CD4-positive, alpha-beta T cell treated with Interferon alpha-2 for 1 hour (primary cell): ENCODE results near the gene HCAR2.
"Not testable (repeated sequence)": the region's sequence is repeated elsewhere in the genome, so short reads cannot be mapped to it uniquely, and the experiment has no call there.

Experiments
- DNase-seq, 2 donors: peaks; one replicate each; pipeline ENCODE4 v3.0.0-alpha.2; 2020 to 2022

The HCAR2 gene

GRCh38 chr12:122715211-122715610, 12.1 kb upstream of the HCAR2 start:
- DNase-seq: not testable (repeated sequence)

DNA sequence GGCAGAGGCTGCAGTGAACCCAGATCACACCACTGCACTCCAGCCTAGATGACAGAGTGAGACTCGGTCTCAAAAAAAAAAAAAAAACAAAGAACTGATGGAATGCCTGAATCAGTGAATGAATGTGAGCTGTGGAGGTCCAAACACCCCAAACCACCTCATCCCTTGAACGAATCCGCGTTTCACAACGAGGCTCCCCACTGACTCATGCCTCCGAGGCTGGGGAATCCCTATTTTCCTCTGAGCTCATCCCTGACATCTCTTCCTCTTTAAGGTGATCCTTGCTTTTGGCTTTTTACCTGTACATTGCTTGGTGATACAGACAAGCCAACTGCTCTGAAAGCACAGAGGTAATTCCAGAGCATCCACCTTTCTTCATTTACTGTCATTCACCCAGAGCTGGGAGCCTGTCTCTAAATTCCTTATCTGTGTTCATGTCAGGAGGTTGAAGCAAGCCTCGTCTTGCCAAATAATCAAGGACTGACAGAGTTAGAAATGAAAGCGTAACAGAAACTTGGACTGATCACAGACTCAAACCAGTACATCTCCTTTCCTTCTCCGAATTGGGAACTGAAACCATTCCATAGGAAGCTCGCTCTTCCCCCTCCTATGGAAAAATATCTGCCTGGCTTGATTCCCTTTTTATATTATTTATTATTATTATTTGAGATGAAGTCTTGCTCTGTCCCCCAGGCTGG, 10.5 kb upstream of the HCAR2 start:
- DNase-seq: not testable (repeated sequence)

DNA sequence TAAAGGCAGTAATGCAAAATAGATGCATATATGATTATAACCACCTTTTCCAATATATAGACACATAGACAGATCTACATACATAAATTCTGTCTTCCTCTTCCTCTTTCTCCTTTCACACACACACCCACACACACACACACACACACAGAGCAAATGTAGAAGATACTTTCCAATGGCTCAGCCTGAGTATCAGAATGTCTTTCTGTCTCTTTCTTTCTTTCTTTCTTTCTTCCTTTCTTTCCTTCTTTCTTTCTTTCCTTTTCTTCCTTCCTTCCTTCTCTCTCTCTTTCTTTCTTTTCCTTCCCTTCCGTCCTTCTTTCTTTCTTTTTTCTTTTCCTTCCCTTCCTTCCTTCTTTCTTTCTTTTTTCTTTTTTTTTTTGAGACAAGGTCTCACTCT, 8.1 kb upstream of the HCAR2 start:
- peak in 1 of 2 donors; percentile 43 for DNase-seq

DNA sequence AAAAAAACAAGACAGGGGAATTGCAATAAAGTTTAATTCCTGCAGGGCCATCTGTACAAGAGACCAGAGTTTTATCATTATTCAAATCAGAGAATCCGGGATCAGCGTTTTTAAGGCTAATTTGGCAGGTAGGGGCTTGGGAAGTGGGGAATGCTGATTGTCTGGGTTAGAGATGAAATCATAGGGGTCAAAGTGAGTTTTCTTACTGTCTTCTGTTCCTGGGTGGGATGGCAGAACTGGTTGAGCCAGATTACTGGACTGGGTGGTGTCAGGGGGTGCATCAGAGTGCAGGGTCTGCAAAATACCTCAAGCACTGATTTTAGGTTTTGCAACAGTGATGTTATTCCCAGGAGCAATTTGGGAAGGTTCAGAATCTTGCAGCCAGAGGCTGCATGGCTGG, 7.2 kb upstream of the HCAR2 start:
- DNase-seq: not testable (repeated sequence)

DNA sequence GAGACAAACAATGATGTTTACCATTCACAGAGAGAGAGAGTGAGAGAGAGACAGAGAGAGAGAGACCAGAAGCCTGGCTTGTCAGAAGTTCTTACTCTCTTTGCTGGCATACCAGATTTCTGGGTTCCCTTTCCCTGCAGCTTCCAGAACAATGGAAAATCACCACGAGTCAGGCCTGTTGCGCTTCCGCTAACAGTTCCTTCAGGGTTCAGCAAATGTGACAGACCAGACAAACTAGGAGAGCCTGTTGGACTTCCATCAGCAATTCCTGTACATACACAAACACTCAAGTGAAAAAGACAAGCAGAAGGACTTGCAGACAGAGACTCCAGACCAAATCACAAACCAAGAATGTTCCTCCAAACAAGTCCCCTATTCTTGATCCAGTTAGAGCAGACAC, 6.1 kb upstream of the HCAR2 start:
- not testable (repeated sequence) for DNase-seq

DNA sequence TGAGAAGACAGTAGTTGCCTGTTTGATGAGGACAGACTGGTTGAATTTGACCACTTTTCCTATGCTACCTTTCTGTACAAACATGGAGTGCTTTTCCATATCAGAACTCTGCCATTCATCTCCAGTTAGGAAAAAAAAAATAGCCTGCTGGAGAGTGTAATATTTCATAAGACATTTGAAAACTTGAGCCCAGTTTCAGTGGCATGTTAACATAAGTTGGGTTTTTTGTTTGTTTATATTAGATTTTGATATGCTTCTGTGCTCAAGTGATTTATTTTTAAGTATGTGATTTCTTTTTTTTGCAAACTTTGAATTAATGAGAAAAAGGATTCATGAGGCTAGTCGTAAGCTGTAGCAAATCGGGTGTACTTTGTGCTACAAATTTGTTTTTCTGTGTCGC, 684 bp upstream of the HCAR2 start:
- not testable (repeated sequence) for DNase-seq

DNA sequence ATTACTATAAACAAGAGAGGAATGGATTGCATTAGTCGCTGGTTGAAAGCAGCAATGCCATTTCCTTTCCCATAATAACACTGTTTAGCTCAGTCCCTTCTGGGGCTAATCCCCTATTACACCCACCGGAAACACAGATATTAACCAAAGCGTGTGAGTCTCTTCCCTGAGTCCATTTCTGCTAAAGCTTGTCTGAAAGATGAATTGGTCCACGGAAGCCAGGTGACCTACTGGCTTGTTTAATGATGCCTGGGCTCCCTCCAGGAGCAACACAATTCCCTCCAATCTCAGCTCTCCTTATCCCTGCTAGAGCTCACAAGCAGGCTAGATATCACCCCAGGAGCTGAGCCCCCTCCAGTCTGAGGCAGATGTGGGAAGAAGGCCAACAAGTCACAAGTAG, 1.7 kb downstream of the HCAR2 start:
- not testable (repeated sequence) for DNase-seq

GRCh38 chr12:122700038-122700710, 3.0 kb downstream of the HCAR2 start:
- not testable (repeated sequence) for DNase-seq

DNA sequence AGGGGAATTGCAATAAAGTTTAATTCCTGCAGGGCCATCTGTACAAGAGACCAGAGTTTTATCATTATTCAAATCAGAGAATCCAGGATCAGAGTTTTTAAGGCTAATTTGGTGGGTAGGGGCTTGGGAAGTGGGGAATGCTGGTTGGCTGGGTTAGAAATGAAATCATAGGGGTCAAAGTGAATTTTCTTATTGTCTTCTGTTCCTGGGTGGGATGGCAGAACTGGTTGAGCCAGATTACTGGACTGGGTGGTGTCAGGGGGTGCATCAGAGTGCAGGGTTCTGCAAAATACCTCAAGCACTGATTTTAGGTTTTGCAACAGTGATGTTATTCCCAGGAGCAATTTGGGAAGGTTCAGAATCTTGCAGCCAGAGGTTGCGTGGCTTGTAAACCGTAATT, 6.2 kb downstream of the HCAR2 start:
- DNase-seq: not testable (repeated sequence)

- DNase-seq: no peak
Observed at GRCh38 chr12:122691566-122691965, 11.6 kb downstream of the HCAR2 start.

- DNase-seq: no peak
Observed at GRCh38 chr12:122688291-122688690, 14.9 kb downstream of the HCAR2 start.

- no peak for DNase-seq
Observed at GRCh38 chr12:122687086-122687485, 16.1 kb downstream of the HCAR2 start.

- no peak for DNase-seq
Observed at GRCh38 chr12:122686538-122686937, 16.6 kb downstream of the HCAR2 start.

DNA sequence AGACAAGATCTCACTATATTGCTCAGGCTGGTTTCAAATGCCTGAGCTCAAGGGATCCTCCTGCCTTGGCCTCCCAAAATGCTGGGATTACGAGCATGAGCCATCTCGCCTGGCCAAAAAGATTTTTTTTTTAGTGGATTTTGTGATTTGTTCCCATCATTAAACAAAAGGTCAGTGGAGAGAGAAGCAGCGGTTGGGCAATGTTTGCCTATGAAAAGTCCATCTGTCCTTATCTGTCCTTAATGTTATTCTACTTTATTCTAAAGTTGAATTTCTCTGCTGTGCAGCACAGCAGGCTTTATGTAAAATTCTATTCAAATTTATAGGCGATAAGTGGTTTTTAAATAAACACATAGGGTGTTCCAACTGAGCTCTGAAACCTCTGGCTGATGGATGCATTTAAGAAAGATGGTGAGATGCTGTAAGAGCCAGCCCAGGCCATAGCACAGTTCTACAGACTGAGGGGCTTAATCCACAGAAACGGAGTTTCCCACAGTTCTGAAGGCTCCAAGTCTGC, 18.8 kb downstream of the HCAR2 start:
- DNase-seq: no peak

DNA sequence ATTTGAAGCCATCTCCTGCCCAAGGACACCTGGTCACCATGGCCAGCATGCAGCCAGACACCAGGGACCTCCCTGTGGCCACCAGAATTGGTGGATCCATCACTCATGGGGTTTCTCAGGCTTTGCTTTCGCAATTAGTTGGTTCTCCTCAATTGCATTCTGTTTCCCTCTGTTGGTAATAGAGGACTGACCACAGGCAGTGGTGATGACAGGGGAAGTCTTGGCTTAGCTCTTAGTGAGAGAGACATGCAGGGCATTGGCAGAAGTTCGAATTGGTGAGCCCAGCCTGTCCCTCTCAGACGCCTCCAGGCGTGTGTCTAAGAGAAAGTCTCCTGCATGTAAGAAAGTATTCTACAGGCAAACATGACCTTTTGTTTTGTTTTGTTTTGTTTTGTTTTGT, 21.3 kb downstream of the HCAR2 start:
- peak in 1 of 2 donors; percentile 31 for DNase-seq

DNA sequence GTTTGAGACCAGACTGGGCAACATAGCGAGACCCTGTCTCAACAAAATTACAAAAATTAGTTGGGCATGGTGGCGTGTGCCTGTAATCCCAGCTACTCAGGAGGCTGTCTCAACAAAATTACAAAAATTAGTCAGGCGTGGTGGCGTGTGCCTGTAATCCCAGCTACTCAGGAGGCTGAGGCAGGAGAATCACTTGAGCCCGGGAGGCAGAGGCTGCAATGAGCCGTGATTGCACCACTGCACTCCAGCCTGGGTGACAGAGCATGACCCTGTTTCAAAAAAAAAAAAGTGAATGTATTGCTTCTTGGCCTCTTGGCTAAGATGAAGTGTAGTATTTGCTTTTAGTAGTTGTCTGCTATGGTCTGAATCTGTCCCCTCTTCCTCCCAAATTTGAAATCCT, 22.2 kb downstream of the HCAR2 start:
- not testable (repeated sequence) for DNase-seq

DNA sequence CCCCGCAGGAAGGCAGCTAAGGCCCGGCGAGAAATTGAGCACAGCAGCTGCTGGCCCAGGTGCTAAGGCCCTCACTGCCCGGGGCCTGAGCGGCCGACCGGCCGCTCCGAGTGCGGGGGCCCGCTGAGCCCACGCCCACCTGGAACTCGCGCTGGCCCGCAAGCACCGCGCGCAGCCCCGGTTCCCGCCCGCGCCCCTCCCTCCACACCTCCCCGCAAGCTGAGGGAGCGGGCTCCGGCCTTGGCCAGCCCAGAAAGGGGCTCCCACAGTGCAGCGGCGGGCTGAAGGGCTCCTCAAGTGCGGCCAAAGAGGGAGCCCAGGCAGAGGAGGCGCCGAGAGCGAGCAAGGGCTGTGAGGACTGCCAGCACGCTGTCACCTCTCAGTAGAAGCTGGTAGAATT, 26.4 kb downstream of the HCAR2 start:
- not testable (repeated sequence) for DNase-seq

DNA sequence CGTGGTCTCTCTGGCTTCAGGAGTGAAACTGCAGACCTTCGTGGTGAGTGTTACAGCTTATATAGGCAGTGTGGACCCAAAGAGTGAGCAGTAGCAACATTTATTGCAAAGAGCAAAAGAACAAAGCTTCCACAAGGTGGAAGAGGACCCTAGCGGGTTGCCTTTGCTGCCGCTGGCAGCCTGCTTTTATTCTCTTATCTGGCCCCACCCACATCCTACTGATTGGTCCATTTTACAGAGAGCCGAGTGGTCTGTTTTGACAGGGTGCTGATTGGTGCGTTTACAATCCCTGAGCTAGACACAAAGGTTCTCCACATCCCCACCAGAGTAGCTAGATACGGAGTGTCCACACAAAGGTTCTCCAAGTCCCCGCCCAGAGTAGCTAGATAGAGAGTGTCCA, 27.1 kb downstream of the HCAR2 start:
- not testable (repeated sequence) for DNase-seq

DNA sequence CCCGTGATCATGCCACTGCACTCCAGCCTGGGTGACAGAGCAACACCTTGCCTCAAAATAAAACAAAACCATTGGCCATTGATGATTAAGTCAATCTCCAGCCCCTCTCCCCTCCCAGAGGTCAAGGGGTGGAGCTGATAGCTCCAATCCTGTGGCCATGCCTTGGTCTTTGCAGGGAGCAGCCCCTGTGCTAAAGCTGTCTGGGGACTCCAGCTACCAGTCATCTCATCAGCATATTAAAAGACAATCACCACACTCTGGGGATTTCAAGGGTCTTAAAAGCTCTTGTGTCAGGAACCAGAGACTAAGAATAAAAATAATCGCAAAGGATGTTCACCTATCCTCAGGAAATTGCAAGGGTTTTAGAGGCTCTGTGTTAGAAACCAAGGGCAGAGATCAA, 30.6 kb downstream of the HCAR2 start:
- DNase-seq: no peak

- DNase-seq: no peak
Observed at GRCh38 chr12:122669397-122670070, 33.6 kb downstream of the HCAR2 start.

DNA sequence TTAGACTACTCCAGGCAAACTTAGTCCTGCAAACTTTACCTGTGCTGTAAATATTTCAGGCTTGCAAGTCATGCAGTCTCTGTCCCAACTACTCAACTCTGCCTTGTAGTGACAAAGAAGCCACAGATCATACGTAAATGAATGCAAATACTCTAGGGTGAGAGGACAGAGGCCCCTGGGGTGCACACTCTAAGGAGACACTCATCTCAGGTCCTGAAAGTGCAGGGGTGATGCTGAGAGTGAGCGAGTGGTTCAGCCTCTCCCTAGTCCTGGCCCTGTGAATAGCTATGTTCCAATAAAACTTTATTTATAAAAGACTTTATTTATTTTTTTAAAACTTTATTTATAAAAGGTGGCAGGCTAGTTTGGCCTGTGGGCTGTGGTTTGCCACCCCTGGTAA, 34.9 kb downstream of the HCAR2 start:
- no peak for DNase-seq

GRCh38 chr12:122665759-122666158, 37.4 kb downstream of the HCAR2 start:
- DNase-seq: no peak

- no peak for DNase-seq
Observed at GRCh38 chr12:122665349-122665748, 37.8 kb downstream of the HCAR2 start.

- no peak for DNase-seq
Observed at GRCh38 chr12:122661938-122662337, 41.2 kb downstream of the HCAR2 start.
